ENCODE measurements around the gene CST4. TPM values are rescaled to one million over a fixed set of nuclear protein-coding genes. Genes with fewer than 3 reads are reported as not detected.

CST4 gene
- total RNA-seq, 1 donor from 2014 or later = not detected

- TF ChIP-seq CTCF (IDR thresholded peaks at IDR 0.05; ENCODE audit: unreplicated experiment) = no peak
- no peaks in the 10 kb centered on the region for H3K9me3 Mint-ChIP-seq (ENCODE audit: unreplicated experiment)
- no peaks in the 10 kb centered on the region for H3K4me1 Mint-ChIP-seq (ENCODE audit: unreplicated experiment)
- peaks cover 4% of the 10 kb centered on the region for H3K27me3 Mint-ChIP-seq (ENCODE audit: unreplicated experiment)
- H3K4me3 Mint-ChIP-seq (ENCODE audit: unreplicated experiment) = no peak overlapping the region
- H3K27ac Mint-ChIP-seq (ENCODE audit: unreplicated experiment) = no peak overlapping the region
- no peaks in the 10 kb centered on the region for H3K36me3 Mint-ChIP-seq (ENCODE audit: low read depth, unreplicated experiment)
- no peak for DNase-seq (ENCODE audit: low spot score)
Observed at GRCh38 chr20:23652926-23653325, 35.9 kb downstream of the CST4 start.

DNA sequence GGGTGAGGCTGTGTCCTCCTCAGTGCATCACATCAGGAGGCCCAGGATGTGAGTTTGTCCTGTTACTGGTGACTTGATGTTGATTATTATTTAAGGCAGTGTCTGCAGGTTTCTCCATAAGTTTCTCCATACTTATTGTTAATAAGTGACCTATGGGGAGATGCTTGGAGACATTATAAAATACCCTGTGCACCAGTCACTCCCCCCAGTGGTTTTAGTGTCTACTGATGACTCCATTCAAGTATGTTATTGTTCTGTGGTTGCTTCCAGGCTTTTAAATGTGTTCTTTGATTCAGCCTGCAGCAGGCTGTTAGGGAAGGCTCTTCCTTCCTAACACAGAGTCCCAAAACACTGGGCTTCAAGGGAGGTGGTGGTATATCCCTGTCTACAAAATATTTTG, 36.5 kb downstream of the CST4 start:
- Mint-ChIP-seq H3K4me1 (ENCODE audit: unreplicated experiment) (no peaks in the 10 kb centered on the region), H3K9me3 (ENCODE audit: unreplicated experiment) (no peaks in the 10 kb centered on the region), H3K27me3 (ENCODE audit: unreplicated experiment) (peaks cover 4% of the 10 kb centered on the region), H3K27ac (ENCODE audit: unreplicated experiment) (no peak overlapping the region), H3K36me3 (ENCODE audit: low read depth, unreplicated experiment) (no peaks in the 10 kb centered on the region), H3K4me3 (ENCODE audit: unreplicated experiment) (no peak overlapping the region)
- TF ChIP-seq CTCF (IDR thresholded peaks at IDR 0.05; ENCODE audit: unreplicated experiment) = no peak
- no peak for DNase-seq (ENCODE audit: low spot score)

GRCh38 chr20:23651117-23651516, 37.7 kb downstream of the CST4 start:
- no peak for TF ChIP-seq CTCF (IDR thresholded peaks at IDR 0.05; ENCODE audit: unreplicated experiment)
- Mint-ChIP-seq H3K9me3 (ENCODE audit: unreplicated experiment) (no peaks in the 10 kb centered on the region), H3K27ac (ENCODE audit: unreplicated experiment) (no peak overlapping the region), H3K4me3 (ENCODE audit: unreplicated experiment) (no peak overlapping the region), H3K4me1 (ENCODE audit: unreplicated experiment) (no peaks in the 10 kb centered on the region), H3K36me3 (ENCODE audit: low read depth, unreplicated experiment) (no peaks in the 10 kb centered on the region), H3K27me3 (ENCODE audit: unreplicated experiment) (peaks cover 4% of the 10 kb centered on the region)
- DNase-seq (ENCODE audit: low spot score) = no peak

GRCh38 chr20:23649830-23650417, 38.9 kb downstream of the CST4 start:
- TF ChIP-seq CTCF (IDR thresholded peaks at IDR 0.05; ENCODE audit: unreplicated experiment) = no peak
- Mint-ChIP-seq H3K4me3 (ENCODE audit: unreplicated experiment) (no peak overlapping the region), H3K27me3 (ENCODE audit: unreplicated experiment) (peaks cover 2% of the 10 kb centered on the region), H3K27ac (ENCODE audit: unreplicated experiment) (no peak overlapping the region), H3K4me1 (ENCODE audit: unreplicated experiment) (no peaks in the 10 kb centered on the region), H3K36me3 (ENCODE audit: low read depth, unreplicated experiment) (no peaks in the 10 kb centered on the region), H3K9me3 (ENCODE audit: unreplicated experiment) (no peaks in the 10 kb centered on the region)
- no peak for DNase-seq (ENCODE audit: low spot score)

GRCh38 chr20:23649242-23649641, 39.6 kb downstream of the CST4 start:
- H3K4me1 Mint-ChIP-seq (ENCODE audit: unreplicated experiment) = no peaks in the 10 kb centered on the region
- H3K36me3 Mint-ChIP-seq (ENCODE audit: low read depth, unreplicated experiment) = no peaks in the 10 kb centered on the region
- TF ChIP-seq CTCF (IDR thresholded peaks at IDR 0.05; ENCODE audit: unreplicated experiment) = no peak
- H3K9me3 Mint-ChIP-seq (ENCODE audit: unreplicated experiment) = no peaks in the 10 kb centered on the region
- no peak overlapping the region for H3K4me3 Mint-ChIP-seq (ENCODE audit: unreplicated experiment)
- no peaks in the 10 kb centered on the region for H3K27me3 Mint-ChIP-seq (ENCODE audit: unreplicated experiment)
- no peak overlapping the region for H3K27ac Mint-ChIP-seq (ENCODE audit: unreplicated experiment)
- no peak for DNase-seq (ENCODE audit: low spot score)

All from endothelial cell (in vitro differentiated cells).